Measurements from ENCODE around the gene SPG21.

DNA sequence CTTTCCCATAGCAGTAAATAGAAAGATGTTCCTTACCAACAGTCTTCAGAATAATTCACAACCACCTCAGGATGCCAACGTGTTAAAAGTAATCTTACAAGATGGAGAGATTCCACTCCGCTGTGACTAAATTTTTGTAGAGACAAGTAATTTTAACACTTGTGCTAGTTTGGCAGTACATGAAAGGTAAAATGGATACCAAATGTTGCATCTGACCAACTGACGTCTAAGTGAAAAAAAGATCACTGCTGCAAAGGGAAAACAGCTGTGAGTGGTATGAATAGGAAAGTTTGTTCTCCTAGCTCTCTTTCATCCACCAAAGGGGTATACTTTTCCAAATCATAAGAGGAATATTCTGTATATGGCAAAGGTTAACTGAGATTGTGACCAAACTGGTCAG lies 2.6 kb downstream of the SPG21 start:
- TF ChIP-seq, protein P1, sequence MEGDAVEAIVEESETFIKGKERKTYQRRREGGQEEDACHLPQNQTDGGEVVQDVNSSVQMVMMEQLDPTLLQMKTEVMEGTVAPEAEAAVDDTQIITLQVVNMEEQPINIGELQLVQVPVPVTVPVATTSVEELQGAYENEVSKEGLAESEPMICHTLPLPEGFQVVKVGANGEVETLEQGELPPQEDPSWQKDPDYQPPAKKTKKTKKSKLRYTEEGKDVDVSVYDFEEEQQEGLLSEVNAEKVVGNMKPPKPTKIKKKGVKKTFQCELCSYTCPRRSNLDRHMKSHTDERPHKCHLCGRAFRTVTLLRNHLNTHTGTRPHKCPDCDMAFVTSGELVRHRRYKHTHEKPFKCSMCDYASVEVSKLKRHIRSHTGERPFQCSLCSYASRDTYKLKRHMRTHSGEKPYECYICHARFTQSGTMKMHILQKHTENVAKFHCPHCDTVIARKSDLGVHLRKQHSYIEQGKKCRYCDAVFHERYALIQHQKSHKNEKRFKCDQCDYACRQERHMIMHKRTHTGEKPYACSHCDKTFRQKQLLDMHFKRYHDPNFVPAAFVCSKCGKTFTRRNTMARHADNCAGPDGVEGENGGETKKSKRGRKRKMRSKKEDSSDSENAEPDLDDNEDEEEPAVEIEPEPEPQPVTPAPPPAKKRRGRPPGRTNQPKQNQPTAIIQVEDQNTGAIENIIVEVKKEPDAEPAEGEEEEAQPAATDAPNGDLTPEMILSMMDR (optimal IDR thresholded peaks at IDR 0.05 in 1 of 3, IDR thresholded peaks at IDR 0.05 in 1 of 3, conservative IDR thresholded peaks at IDR 0.05 in 1 of 3; ENCODE audit: extremely low read depth in 1 of 3, insufficient read depth in 2 of 3, low read length in 3 of 3) = no peak
- no peak for TF ChIP-seq EZH2 (IDR thresholded peaks at IDR 0.05; ENCODE audit: low read length)
